Measurements from ENCODE around the gene JRKL. TPM values are rescaled to one million over a fixed set of nuclear protein-coding genes. Genes with fewer than 3 reads are reported as not detected.

JRKL gene
- total and polyA plus RNA-seq, 2 of the 13 experiments (the other 11 are each of a cell fraction or from before 2014, with no cell fraction given): 3.2 to 4.5 TPM

DNA sequence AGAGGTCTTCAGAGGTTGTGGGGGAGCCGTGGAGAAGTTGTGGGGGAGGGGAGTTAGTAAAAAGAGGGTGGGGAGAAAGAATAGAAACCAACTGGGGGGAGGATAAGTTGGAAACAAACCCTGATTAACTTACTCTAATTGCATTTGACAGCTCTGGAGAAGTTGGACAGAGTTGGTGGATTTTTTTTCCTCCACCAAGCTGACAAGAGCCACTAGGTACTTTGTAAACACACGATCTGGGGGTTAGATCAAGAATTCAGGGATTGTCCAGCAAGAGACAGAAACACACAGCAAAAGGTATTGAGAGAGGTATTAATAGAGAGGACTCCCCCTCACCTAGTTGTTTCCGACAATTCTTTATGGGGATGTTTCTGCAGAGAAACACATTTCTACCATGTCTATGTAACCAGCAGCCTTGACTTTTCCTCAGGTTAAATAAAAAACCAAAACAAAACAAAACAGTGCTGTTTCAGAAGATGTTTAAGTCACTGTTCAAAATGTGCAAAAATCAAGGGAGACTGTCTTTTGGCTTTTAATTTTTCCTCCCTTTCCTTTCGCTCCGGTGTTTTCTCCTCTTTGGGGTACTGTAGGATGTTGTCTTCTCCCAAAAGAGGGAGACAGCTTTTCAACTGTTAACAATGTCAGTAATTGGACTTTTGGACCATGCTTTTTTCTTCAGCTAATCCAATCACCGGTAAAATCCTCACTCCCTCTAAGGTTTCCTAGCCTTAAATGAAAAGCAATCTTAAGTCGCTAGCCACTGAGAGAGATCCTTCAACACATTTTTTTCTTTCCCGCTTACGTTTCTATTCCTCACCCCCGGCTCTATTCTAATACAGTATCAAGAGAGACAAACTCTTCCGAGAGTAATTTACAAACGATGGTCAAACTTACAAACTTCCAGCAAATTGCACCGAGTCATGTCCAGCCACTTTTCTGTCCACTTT, 47.5 kb upstream of the JRKL start (continued):
- TF ChIP-seq, protein P1, sequence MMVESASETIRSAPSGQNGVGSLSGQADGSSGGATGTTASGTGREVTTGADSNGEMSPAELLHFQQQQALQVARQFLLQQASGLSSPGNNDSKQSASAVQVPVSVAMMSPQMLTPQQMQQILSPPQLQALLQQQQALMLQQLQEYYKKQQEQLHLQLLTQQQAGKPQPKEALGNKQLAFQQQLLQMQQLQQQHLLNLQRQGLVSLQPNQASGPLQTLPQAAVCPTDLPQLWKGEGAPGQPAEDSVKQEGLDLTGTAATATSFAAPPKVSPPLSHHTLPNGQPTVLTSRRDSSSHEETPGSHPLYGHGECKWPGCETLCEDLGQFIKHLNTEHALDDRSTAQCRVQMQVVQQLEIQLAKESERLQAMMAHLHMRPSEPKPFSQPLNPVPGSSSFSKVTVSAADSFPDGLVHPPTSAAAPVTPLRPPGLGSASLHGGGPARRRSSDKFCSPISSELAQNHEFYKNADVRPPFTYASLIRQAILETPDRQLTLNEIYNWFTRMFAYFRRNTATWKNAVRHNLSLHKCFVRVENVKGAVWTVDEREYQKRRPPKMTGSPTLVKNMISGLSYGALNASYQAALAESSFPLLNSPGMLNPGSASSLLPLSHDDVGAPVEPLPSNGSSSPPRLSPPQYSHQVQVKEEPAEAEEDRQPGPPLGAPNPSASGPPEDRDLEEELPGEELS (CRISPR knock-in tag; IDR thresholded peaks at IDR 0.05): 0 out of 2 replicates have a peak, but pooled peaks have one; percentile 23
- no peak for TF ChIP-seq GMEB1 (CRISPR knock-in tag; IDR thresholded peaks at IDR 0.05; ENCODE audit: borderline replicate concordance)
- no peak for TF ChIP-seq THAP11 (CRISPR knock-in tag; IDR thresholded peaks at IDR 0.05)
- no peak for TF ChIP-seq ZNF891 (CRISPR knock-in tag; IDR thresholded peaks at IDR 0.05)
- no peak for TF ChIP-seq ZNF709 (CRISPR knock-in tag; IDR thresholded peaks at IDR 0.05)
- TF ChIP-seq, protein P2, sequence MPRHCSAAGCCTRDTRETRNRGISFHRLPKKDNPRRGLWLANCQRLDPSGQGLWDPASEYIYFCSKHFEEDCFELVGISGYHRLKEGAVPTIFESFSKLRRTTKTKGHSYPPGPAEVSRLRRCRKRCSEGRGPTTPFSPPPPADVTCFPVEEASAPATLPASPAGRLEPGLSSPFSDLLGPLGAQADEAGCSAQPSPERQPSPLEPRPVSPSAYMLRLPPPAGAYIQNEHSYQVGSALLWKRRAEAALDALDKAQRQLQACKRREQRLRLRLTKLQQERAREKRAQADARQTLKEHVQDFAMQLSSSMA (CRISPR knock-in tag; IDR thresholded peaks at IDR 0.05): no peak
- peak; percentile 42; the same call in 1 of the 2 replicates for TF ChIP-seq ZFP82 (CRISPR knock-in tag; IDR thresholded peaks at IDR 0.05; ENCODE audit: borderline replicate concordance)
- TF ChIP-seq FOXJ3 (CRISPR knock-in tag; IDR thresholded peaks at IDR 0.05; ENCODE audit: borderline replicate concordance): 0 out of 2 replicates have a peak, but pooled peaks have one; percentile 35
- no peak for TF ChIP-seq ZNF564 (CRISPR knock-in tag; IDR thresholded peaks at IDR 0.05)
- TF ChIP-seq ZNF232 (CRISPR knock-in tag; IDR thresholded peaks at IDR 0.05; ENCODE audit: borderline replicate concordance): no peak
- TF ChIP-seq ZMYM4 (CRISPR knock-in tag; IDR thresholded peaks at IDR 0.05): peak; percentile 18; the same call in 1 of the 2 replicates
- TF ChIP-seq ZNF281 (CRISPR knock-in tag; IDR thresholded peaks at IDR 0.05; ENCODE audit: borderline replicate concordance): peak; percentile 46; the same call in 1 of the 2 replicates
- TF ChIP-seq RBFOX2 (IDR thresholded peaks at IDR 0.05; ENCODE audit: low read depth, low read length): peak; percentile 46; the same call in 1 of the 2 replicates
- TF ChIP-seq, protein P3, sequence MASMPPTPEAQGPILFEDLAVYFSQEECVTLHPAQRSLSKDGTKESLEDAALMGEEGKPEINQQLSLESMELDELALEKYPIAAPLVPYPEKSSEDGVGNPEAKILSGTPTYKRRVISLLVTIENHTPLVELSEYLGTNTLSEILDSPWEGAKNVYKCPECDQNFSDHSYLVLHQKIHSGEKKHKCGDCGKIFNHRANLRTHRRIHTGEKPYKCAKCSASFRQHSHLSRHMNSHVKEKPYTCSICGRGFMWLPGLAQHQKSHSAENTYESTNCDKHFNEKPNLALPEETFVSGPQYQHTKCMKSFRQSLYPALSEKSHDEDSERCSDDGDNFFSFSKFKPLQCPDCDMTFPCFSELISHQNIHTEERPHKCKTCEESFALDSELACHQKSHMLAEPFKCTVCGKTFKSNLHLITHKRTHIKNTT (CRISPR knock-in tag; IDR thresholded peaks at IDR 0.05): no peak
- TF ChIP-seq NCOR1 (IDR thresholded peaks at IDR 0.05; ENCODE audit: borderline replicate concordance, low read length): peak; percentile 25; the same call in 1 of the 2 replicates
- TF ChIP-seq, protein P4, sequence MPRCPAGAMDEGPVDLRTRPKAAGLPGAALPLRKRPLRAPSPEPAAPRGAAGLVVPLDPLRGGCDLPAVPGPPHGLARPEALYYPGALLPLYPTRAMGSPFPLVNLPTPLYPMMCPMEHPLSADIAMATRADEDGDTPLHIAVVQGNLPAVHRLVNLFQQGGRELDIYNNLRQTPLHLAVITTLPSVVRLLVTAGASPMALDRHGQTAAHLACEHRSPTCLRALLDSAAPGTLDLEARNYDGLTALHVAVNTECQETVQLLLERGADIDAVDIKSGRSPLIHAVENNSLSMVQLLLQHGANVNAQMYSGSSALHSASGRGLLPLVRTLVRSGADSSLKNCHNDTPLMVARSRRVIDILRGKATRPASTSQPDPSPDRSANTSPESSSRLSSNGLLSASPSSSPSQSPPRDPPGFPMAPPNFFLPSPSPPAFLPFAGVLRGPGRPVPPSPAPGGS (CRISPR knock-in tag; IDR thresholded peaks at IDR 0.05): no peak
- TF ChIP-seq KAT8 (CRISPR knock-in tag; IDR thresholded peaks at IDR 0.05): 0 out of 2 replicates have a peak, but pooled peaks have one; percentile 4
- TF ChIP-seq ZNF24 (IDR thresholded peaks at IDR 0.05): no peak

Measured in HepG2 (cell line).